Activated CD8-positive, alpha-beta memory T cell treated with anti-CD3 and anti-CD28 coated beads for 36 hours (primary cell): Measurements from ENCODE around the gene PLD3. TPM values are rescaled to one million over a fixed set of nuclear protein-coding genes. Genes with fewer than 3 reads are reported as not detected.

Experiments used
- CTCF ChIA-PET: fragments of 350-600 bp; sonication (Branson Sonifier 250); formaldehyde crosslinking; loops from one replicate; lab custom pipeline; 2021; ENCODE audit warnings: antibody characterized with exemption; lab: Charles Lee
- POLR2A ChIA-PET: fragments of 350-600 bp; sonication (Branson Sonifier 250); formaldehyde crosslinking; loops from one replicate; lab custom pipeline; 2021; ENCODE audit warnings: antibody characterized with exemption; lab: Charles Lee
- total RNA-seq, 2 experiments: library from RNA; stranded (reverse); gene quantifications; one replicate each; pipeline ENCODE4 v1.2.3, GENCODE V29; 2021

Gene PLD3
- total RNA-seq, 2 experiments from 2014 or later = 48.0 to 50.4 TPM

- ChIA-PET POLR2A (no interaction called here), CTCF (no interaction called here)
Measured at GRCh38 chr19:40378509-40378908, 30.0 kb downstream of the PLD3 start.

GRCh38 chr19:40379446-40380198 is 31.1 kb downstream of the PLD3 start:
- ChIA-PET CTCF (no interaction called here), POLR2A (no interaction called here)

GRCh38 chr19:40380199-40381037 is 31.9 kb downstream of the PLD3 start:
- CTCF ChIA-PET = no interaction called here
- POLR2A ChIA-PET = no interaction called here

GRCh38 chr19:40381321-40381720 is 32.8 kb downstream of the PLD3 start:
- POLR2A ChIA-PET = interaction anchor here (0.7 kb wide), 1 partner anchor 75 kb away, joined by 12 read pairs; no protein-coding TSS in a partner anchor

GRCh38 chr19:40383668-40384248 is 35.3 kb downstream of the PLD3 start:
- CTCF ChIA-PET = no interaction called here
- POLR2A ChIA-PET = no interaction called here

More at GRCh38 chr19:40381321-40381720, 32.8 kb downstream of the PLD3 start:
- CTCF ChIA-PET = no interaction called here

- CTCF ChIA-PET = interaction anchor here (1.2 kb wide), 1 partner anchor 82 kb away, joined by 3 read pairs; no protein-coding TSS in a partner anchor
- POLR2A ChIA-PET = no interaction called here
Measured at GRCh38 chr19:40387155-40387554, 38.7 kb downstream of the PLD3 start.

GRCh38 chr19:40388481-40388880 is 40.0 kb downstream of the PLD3 start:
- POLR2A ChIA-PET = no interaction called here
- CTCF ChIA-PET = no interaction called here

- CTCF ChIA-PET = no interaction called here
- POLR2A ChIA-PET = no interaction called here
Measured at GRCh38 chr19:40389404-40390083, 41.0 kb downstream of the PLD3 start.

GRCh38 chr19:40390084-40390742 is 41.7 kb downstream of the PLD3 start, which contains the start of gene HIPK4:
TSS of gene HIPK4 (minus strand) at chr19:40390181. CDS start at chr19:40389902, 279 bp downstream.
- POLR2A ChIA-PET = no interaction called here
- CTCF ChIA-PET = interaction anchor here (1.0 kb wide), 1 partner anchor 13 kb away, joined by 3 read pairs; no protein-coding TSS in a partner anchor

- CTCF ChIA-PET = no interaction called here
- POLR2A ChIA-PET = no interaction called here
Measured at GRCh38 chr19:40392123-40392522, 43.6 kb downstream of the PLD3 start.

GRCh38 chr19:40392894-40393517 is 44.5 kb downstream of the PLD3 start:
- ChIA-PET CTCF (no interaction called here), POLR2A (no interaction called here)

- ChIA-PET CTCF (no interaction called here), POLR2A (no interaction called here)
Measured at GRCh38 chr19:40393894-40394815, 45.7 kb downstream of the PLD3 start.

GRCh38 chr19:40394816-40395210 is 46.3 kb downstream of the PLD3 start:
- ChIA-PET CTCF (no interaction called here), POLR2A (no interaction called here)

GRCh38 chr19:40395956-40396355 is 47.5 kb downstream of the PLD3 start:
- ChIA-PET POLR2A (no interaction called here), CTCF (interaction anchor here (0.5 kb wide), 1 partner anchor 243 kb away, joined by 3 read pairs; no protein-coding TSS in a partner anchor)

- POLR2A ChIA-PET = no interaction called here
Measured at GRCh38 chr19:40396886-40397567, 48.5 kb downstream of the PLD3 start.

GRCh38 chr19:40397568-40397906 is 49.0 kb downstream of the PLD3 start:
- ChIA-PET POLR2A (no interaction called here), CTCF (no interaction called here)

More at GRCh38 chr19:40396886-40397567, 48.5 kb downstream of the PLD3 start:
- CTCF ChIA-PET = interaction anchor here (0.5 kb wide), 1 partner anchor 155 kb away, joined by 4 read pairs; no protein-coding TSS in a partner anchor
